Measurements from ENCODE around the gene UBTF. TPM values are rescaled to one million over a fixed set of nuclear protein-coding genes. Genes with fewer than 3 reads are reported as not detected.
A peak's percentile ranks its signal among the peaks of the same experiment; 100 is the strongest.

The UBTF gene
- total and polyA plus RNA-seq, 7 donors: 26.8 to 58.4 (median 48.3) TPM

GRCh38 chr17:44170499-44171201 is 48.8 kb downstream of the UBTF start, which contains the start of gene ASB16:
Gene ASB16 (plus strand): TSS chr17:44170704. CDS start chr17:44170790, 86 bp downstream.
- H3K36me3 ChIP-seq: no peaks in the 10 kb centered on the region
- H3K4me3 ChIP-seq: peak within 1 kb of the TSS; percentile 31 to 55 (median 48)
- no peaks in the 10 kb centered on the region for H3K9me3 ChIP-seq
- peak within 1 kb of the TSS; percentile 79 to 90 (median 84) for H3K27ac ChIP-seq
- WGBS, 2 donors: 35 to 43% methylated on average over 21 of the region's 21 CpGs
- peaks cover 0 to 32% (median 23%) of the 10 kb centered on the region in 4 donors for H3K4me1 ChIP-seq
- TF ChIP-seq CTCF (IDR thresholded peaks at IDR 0.05): no peak
- no peak for TF ChIP-seq POLR2A (IDR thresholded peaks at IDR 0.05)
- TF ChIP-seq EP300 (IDR thresholded peaks at IDR 0.05): peak in 1 of 4 donors; percentile 68
- TF ChIP-seq POLR2AphosphoS5 (IDR thresholded peaks at IDR 0.05): peak in 3 of 4 donors; percentile 48 to 65 (median 52)
- no peaks in the 10 kb centered on the region for H3K27me3 ChIP-seq
- intact Hi-C loops (cut with DNase I): no loop called here
- DNase-seq: no peak

- Histone ChIP-seq H3K27ac (peak overlapping the region; percentile 79 to 90 (median 84)), H3K27me3 (no peaks in the 10 kb centered on the region), H3K4me3 (peak overlapping the region in 2 of 4 donors; percentile 55), H3K36me3 (no peaks in the 10 kb centered on the region), H3K4me1 (peaks cover 0 to 32% (median 23%) of the 10 kb centered on the region in 4 donors), H3K9me3 (no peaks in the 10 kb centered on the region)
- intact Hi-C loops (cut with DNase I): no loop called here
- no peak for DNase-seq
- TF ChIP-seq EP300 (IDR thresholded peaks at IDR 0.05) (no peak), POLR2AphosphoS5 (IDR thresholded peaks at IDR 0.05) (no peak), POLR2A (IDR thresholded peaks at IDR 0.05) (no peak), CTCF (IDR thresholded peaks at IDR 0.05) (no peak)
- 54 to 66% methylated on average over 5 of the region's 5 CpGs for WGBS, 2 donors
Observed at GRCh38 chr17:44170135-44170498, 49.4 kb downstream of the UBTF start.

- peaks cover 0 to 32% (median 23%) of the 10 kb centered on the region in 4 donors for H3K4me1 ChIP-seq
- H3K36me3 ChIP-seq: no peaks in the 10 kb centered on the region
- H3K27me3 ChIP-seq: no peaks in the 10 kb centered on the region
- DNase-seq: no peak
- 81 to 92% methylated on average over 7 of the region's 7 CpGs for WGBS, 2 donors
- TF ChIP-seq POLR2A (IDR thresholded peaks at IDR 0.05) (no peak), CTCF (IDR thresholded peaks at IDR 0.05) (no peak), POLR2AphosphoS5 (IDR thresholded peaks at IDR 0.05) (no peak), EP300 (IDR thresholded peaks at IDR 0.05) (no peak)
- intact Hi-C loops (cut with DNase I): loop anchor here (10.0 kb wide), 1 partner anchor 223 kb away; the partner anchor contains the start of gene PPY
- no peak overlapping the region for H3K4me3 ChIP-seq
- no peak overlapping the region for H3K27ac ChIP-seq
- no peaks in the 10 kb centered on the region for H3K9me3 ChIP-seq
Observed at GRCh38 chr17:44167181-44167861, 52.2 kb downstream of the UBTF start.

- Histone ChIP-seq H3K36me3 (no peaks in the 10 kb centered on the region), H3K4me3 (no peak overlapping the region), H3K27ac (no peak overlapping the region), H3K27me3 (no peaks in the 10 kb centered on the region), H3K4me1 (peaks cover 0 to 9% (median 6%) of the 10 kb centered on the region in 4 donors), H3K9me3 (no peaks in the 10 kb centered on the region)
- WGBS, 2 donors: 94 to 96% methylated on average over 1 of the region's 1 CpG
- DNase-seq: no peak
- intact Hi-C loops (cut with DNase I): loop anchor here (10.0 kb wide), 1 partner anchor 220 kb away; the partner anchor contains the start of gene PPY
- no peak for TF ChIP-seq POLR2A (IDR thresholded peaks at IDR 0.05)
- TF ChIP-seq POLR2AphosphoS5 (IDR thresholded peaks at IDR 0.05): no peak
- no peak for TF ChIP-seq EP300 (IDR thresholded peaks at IDR 0.05)
- no peak for TF ChIP-seq CTCF (IDR thresholded peaks at IDR 0.05)
Observed at GRCh38 chr17:44164476-44164875, 55.0 kb downstream of the UBTF start.
